Fibroblast of lung (primary cell): ENCODE measurements around the gene PAQR5. TPM values are rescaled to one million over a fixed set of nuclear protein-coding genes. Genes with fewer than 3 reads are reported as not detected.
A peak's percentile ranks its signal among the peaks of the same experiment; 100 is the strongest.

ENCODE experiments used
- DNase-seq, 2 donors: peaks; one replicate each; pipeline versions ENCODE4 v3.0.0 to v3.0.0-alpha.2; 2010; ENCODE audit warnings: low read depth in 2 of 2
- H2AFZ ChIP-seq: 2 replicates; pipeline ENCODE4 v1.5.1; 2012; ENCODE audit warnings: low read length, control low read depth, inconsistent platforms
- H3K27ac ChIP-seq: 2 replicates; pipeline ENCODE4 v1.5.1; 2011; ENCODE audit warnings: low read length, control low read depth; ENCODE audit not compliant: insufficient read depth
- H3K27me3 ChIP-seq: 2 replicates; pipeline ENCODE4 v1.5.1; 2011; ENCODE audit warnings: mild to moderate bottlenecking, low read length; ENCODE audit not compliant: control insufficient read depth, insufficient read depth
- H3K36me3 ChIP-seq: 2 replicates; pipeline ENCODE4 v1.5.1; 2011; ENCODE audit warnings: low read length; ENCODE audit not compliant: control insufficient read depth, insufficient read depth
- H3K4me1 ChIP-seq: 2 replicates; pipeline ENCODE4 v1.5.1; 2011; ENCODE audit warnings: low read length; ENCODE audit not compliant: control insufficient read depth, insufficient read depth; ENCODE audit errors: extremely low read depth
- H3K4me2 ChIP-seq: 2 replicates; pipeline ENCODE4 v1.5.1; 2011; ENCODE audit warnings: low read length, control low read depth; ENCODE audit not compliant: insufficient read depth; ENCODE audit errors: extremely low read depth
- H3K4me3 ChIP-seq, 4 experiments: fragments of 200-600 bp in 1 of 4; sonication (generic) in 1 of 4; replicated peaks in 1 of 4; 2 replicates each; pipeline ENCODE4 v1.5.1; 2011 to 2016; ENCODE audit warnings: low read length in 4 of 4, low read depth in 3 of 4, mild to moderate bottlenecking in 3 of 4, control low read depth in 2 of 4, inconsistent platforms in 1 of 4, mixed read lengths in 1 of 4; ENCODE audit not compliant: insufficient read depth in 1 of 4; ENCODE audit errors: control extremely low read depth in 1 of 4
- H3K79me2 ChIP-seq: 2 replicates; pipeline ENCODE4 v1.5.1; 2012; ENCODE audit warnings: mild to moderate bottlenecking, low read length, inconsistent platforms; ENCODE audit not compliant: control insufficient read depth, insufficient read depth
- H3K9ac ChIP-seq: 2 replicates; pipeline ENCODE4 v1.5.1; 2011; ENCODE audit warnings: mild to moderate bottlenecking, low read length, control low read depth; ENCODE audit not compliant: insufficient read depth
- H3K9me3 ChIP-seq: 2 replicates; pipeline ENCODE4 v1.5.1; 2012; ENCODE audit warnings: low read depth, low read length; ENCODE audit not compliant: control insufficient read depth, insufficient read depth
- H4K20me1 ChIP-seq: 2 replicates; pipeline ENCODE4 v1.5.1; 2011; ENCODE audit warnings: low read length; ENCODE audit not compliant: control insufficient read depth, insufficient read depth; ENCODE audit errors: extremely low read depth
- EZH2 ChIP-seq: IDR thresholded peaks from 2 replicates; pipeline ENCODE4 v1.5.1; 2012; ENCODE audit warnings: low read length, control low read depth, mild to moderate bottlenecking; ENCODE audit errors: missing control alignments
- polyA minus RNA-seq: library from RNA; depleted of rRNA, polyadenylated mRNA; stranded (reverse); fragments of >200 nt; gene quantifications from 2 replicates; pipeline ENCODE4 v1.2.3, GENCODE V29; 2011; ENCODE audit warnings: low replicate concordance
- polyA plus RNA-seq, 2 donors: library from polyadenylated mRNA; depleted of rRNA in 1 of 2; stranded (reverse) in 1 of 2; unstranded in 1 of 2; fragments of >200 nt; gene quantifications; 2 replicates each; pipeline ENCODE4 v1.2.1, GENCODE V29; 2011 to 2012; ENCODE audit warnings: missing spikeins in 1 of 2
- total RNA-seq: library from RNA; depleted of rRNA; stranded (reverse); fragments of >200 nt; gene quantifications from 2 replicates; pipeline ENCODE4 v1.2.1, GENCODE V29; 2014
- TF ChIP-seq, protein P1 (sequence below), 2 donors: IDR thresholded peaks in 1 of 2; conservative IDR thresholded peaks in 1 of 2; 1 replicate in 1 of 2; 2 replicates in 1 of 2; pipeline ENCODE4 v1.5.1; 2011 to 2012; ENCODE audit warnings: low read length in 2 of 2, control low read depth in 1 of 2, inconsistent platforms in 1 of 2, low read depth in 1 of 2, mild to moderate bottlenecking in 1 of 2

PAQR5 gene, protein sequence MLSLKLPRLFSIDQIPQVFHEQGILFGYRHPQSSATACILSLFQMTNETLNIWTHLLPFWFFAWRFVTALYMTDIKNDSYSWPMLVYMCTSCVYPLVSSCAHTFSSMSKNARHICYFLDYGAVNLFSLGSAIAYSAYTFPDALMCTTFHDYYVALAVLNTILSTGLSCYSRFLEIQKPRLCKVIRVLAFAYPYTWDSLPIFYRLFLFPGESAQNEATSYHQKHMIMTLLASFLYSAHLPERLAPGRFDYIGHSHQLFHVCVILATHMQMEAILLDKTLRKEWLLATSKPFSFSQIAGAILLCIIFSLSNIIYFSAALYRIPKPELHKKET
- 9.8 and 16.2 TPM in 2 replicates for total RNA-seq
- 6.0 and 20.8 TPM in 2 replicates for polyA plus RNA-seq
- polyA plus RNA-seq (2012) = 3.8 and 12.3 TPM in 2 replicates
- 10.4 and 64.3 TPM in 2 replicates for polyA minus RNA-seq

DNA sequence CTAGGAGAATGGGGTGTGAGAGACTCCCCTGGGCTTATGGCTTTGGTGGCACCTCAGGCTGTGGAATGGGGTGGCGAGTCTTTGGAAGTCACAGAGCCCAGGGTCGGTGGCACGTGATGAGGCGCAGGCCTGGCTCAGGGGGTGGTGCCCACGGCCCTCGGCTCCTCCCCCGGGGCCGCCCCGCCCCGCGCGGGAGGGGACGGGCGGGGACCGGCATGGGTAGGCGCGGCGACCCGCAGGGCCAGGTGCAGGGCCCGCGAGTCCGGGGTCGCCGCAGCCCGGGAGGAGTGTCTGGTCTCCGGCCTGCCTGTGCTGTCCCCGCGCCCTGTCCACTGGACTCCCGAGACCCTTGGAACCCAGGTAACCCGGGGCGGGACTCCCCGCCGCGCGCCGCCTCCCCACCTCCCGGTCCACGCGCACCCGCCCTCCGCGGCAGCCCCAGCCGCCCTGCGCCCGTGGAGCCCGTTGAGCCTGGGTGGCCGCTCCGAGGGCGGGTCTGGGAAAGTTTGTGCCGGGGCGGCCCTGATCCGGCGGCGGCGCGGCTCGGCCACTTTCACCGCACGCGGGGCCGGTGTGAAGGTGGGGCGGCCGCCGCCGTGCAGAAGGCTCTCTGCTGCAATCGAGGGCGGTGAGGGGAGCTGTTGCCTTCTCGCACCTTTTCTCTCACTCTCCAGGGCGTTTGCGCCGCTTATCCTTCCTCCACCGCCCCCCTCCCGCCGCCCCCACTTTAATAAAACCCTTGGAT lies at the start of gene PAQR5:
TSS of gene PAQR5 (plus strand) at position 216 of the 745 bp plus-strand sequence. CDS start 61,169 bp downstream, outside the sequence.
- Histone ChIP-seq H3K4me3 (peak within 1 kb of the TSS in 3 of 4 experiments; percentile 42 to 62 (median 57)), H3K9ac (peak within 1 kb of the TSS; percentile 59)

DNA sequence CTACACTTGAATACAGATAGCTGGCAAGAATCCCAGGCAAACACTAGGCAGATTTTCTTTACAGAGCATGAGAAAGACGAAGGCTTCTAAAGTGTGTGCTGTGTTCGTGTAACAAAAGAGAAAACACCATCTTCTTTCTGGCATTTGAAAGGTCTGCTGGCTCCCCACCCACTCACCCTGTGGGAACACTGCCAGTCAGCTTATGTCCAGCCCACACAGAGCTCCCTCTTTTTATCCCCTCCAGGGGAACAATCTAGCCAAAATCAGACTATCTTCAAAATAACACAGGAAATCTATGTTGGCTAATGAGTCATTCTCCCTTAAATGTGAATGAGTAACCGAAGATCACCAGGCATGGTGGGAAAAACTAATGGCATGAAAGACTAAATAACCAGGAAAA lies 45.6 kb upstream of the PAQR5 start:
- H2AFZ ChIP-seq = peak overlapping the region; percentile 69
- no peaks in the 10 kb centered on the region for H3K79me2 ChIP-seq
- TF ChIP-seq, protein P1, sequence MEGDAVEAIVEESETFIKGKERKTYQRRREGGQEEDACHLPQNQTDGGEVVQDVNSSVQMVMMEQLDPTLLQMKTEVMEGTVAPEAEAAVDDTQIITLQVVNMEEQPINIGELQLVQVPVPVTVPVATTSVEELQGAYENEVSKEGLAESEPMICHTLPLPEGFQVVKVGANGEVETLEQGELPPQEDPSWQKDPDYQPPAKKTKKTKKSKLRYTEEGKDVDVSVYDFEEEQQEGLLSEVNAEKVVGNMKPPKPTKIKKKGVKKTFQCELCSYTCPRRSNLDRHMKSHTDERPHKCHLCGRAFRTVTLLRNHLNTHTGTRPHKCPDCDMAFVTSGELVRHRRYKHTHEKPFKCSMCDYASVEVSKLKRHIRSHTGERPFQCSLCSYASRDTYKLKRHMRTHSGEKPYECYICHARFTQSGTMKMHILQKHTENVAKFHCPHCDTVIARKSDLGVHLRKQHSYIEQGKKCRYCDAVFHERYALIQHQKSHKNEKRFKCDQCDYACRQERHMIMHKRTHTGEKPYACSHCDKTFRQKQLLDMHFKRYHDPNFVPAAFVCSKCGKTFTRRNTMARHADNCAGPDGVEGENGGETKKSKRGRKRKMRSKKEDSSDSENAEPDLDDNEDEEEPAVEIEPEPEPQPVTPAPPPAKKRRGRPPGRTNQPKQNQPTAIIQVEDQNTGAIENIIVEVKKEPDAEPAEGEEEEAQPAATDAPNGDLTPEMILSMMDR (conservative IDR thresholded peaks at IDR 0.05 in 1 of 2, IDR thresholded peaks at IDR 0.05 in 1 of 2; ENCODE audit: low read depth in 1 of 2, low read length in 2 of 2) = no peak
- TF ChIP-seq EZH2 = no peak
- H3K27me3 ChIP-seq = no peaks in the 10 kb centered on the region
- H3K36me3 ChIP-seq = no peaks in the 10 kb centered on the region
- no peaks in the 10 kb centered on the region for H4K20me1 ChIP-seq
- peaks cover 9% of the 10 kb centered on the region for H3K4me1 ChIP-seq
- no peaks in the 10 kb centered on the region for H3K9me3 ChIP-seq
- H3K4me2 ChIP-seq = peak overlapping the region; percentile 69
- H3K27ac ChIP-seq = peak overlapping the region; percentile 70
- DNase-seq = peak; percentile 76 to 95
- H3K4me3 ChIP-seq = peak overlapping the region in 1 of 4 experiments; percentile 10
- no peak overlapping the region for H3K9ac ChIP-seq

More for the DNA sequence above, at the start of gene PAQR5:
- H3K36me3 ChIP-seq = no peaks in the 10 kb centered on the region
- no peaks in the 10 kb centered on the region for H3K79me2 ChIP-seq
- no peaks in the 10 kb centered on the region for H3K9me3 ChIP-seq
- H3K4me1 ChIP-seq = peaks cover 7% of the 10 kb centered on the region
- H4K20me1 ChIP-seq = no peaks in the 10 kb centered on the region
- H2AFZ ChIP-seq = peak within 1 kb of the TSS; percentile 45
- DNase-seq = no peak
- no peaks in the 10 kb centered on the region for H3K27me3 ChIP-seq
- H3K27ac ChIP-seq = no peak within 1 kb of the TSS
- TF ChIP-seq EZH2 = no peak
- TF ChIP-seq, protein P1 (conservative IDR thresholded peaks at IDR 0.05 in 1 of 2, IDR thresholded peaks at IDR 0.05 in 1 of 2; ENCODE audit: low read depth in 1 of 2, low read length in 2 of 2) = no peak
- peak within 1 kb of the TSS; percentile 83 for H3K4me2 ChIP-seq

- Histone ChIP-seq H3K4me2 (no peak overlapping the region), H3K4me3 (no peak overlapping the region)
- peak; percentile 25 to 49 for DNase-seq
Observed at GRCh38 chr15:69265347-69265955, 33.3 kb upstream of the PAQR5 start.

More at GRCh38 chr15:69265347-69265955, 33.3 kb upstream of the PAQR5 start:
- H3K4me1 ChIP-seq = no peaks in the 10 kb centered on the region
- no peak overlapping the region for H3K27ac ChIP-seq
- no peaks in the 10 kb centered on the region for H3K9me3 ChIP-seq
- no peaks in the 10 kb centered on the region for H3K27me3 ChIP-seq
- no peaks in the 10 kb centered on the region for H4K20me1 ChIP-seq
- H3K79me2 ChIP-seq = no peaks in the 10 kb centered on the region
- TF ChIP-seq, protein P1 (conservative IDR thresholded peaks at IDR 0.05 in 1 of 2, IDR thresholded peaks at IDR 0.05 in 1 of 2; ENCODE audit: low read depth in 1 of 2, low read length in 2 of 2) = peak; percentile 25 to 48
- TF ChIP-seq EZH2 = no peak
- H3K9ac ChIP-seq = no peak overlapping the region
- no peak overlapping the region for H2AFZ ChIP-seq
- no peaks in the 10 kb centered on the region for H3K36me3 ChIP-seq
